Heart right ventricle (tissue), 16 donors: ENCODE results near the gene LRRC7. TPM values are rescaled to one million over a fixed set of nuclear protein-coding genes. Genes with fewer than 3 reads are reported as not detected.

Experiments used
- ATAC-seq, 8 donors: fragments of 200-7000 bp; cut with Tn5 transposase; one replicate each; pipeline ENCODE4 v1.9.1; 2020; ENCODE audit warnings: mild to moderate bottlenecking in 8 of 8, moderate library complexity in 8 of 8, moderate number of reproducible peaks in 1 of 8
- DNase-seq, 2 donors: peaks; one replicate each; pipeline ENCODE4 v3.0.0-alpha.2; 2020
- H3K27ac ChIP-seq, 10 donors: fragments of 200-600 bp; sonication (generic) in 2 of 10; one replicate each; pipeline versions ENCODE4 v1.5.0 to v1.8.0; 2020 to 2022; ENCODE audit warnings: mild to moderate bottlenecking in 3 of 10
- H3K27me3 ChIP-seq, 7 donors: fragments of 200-600 bp; one replicate each; pipeline ENCODE4 v1.8.0; 2021 to 2022; ENCODE audit warnings: mild to moderate bottlenecking in 2 of 7
- H3K36me3 ChIP-seq, 9 donors: fragments of 200-600 bp; sonication (generic) in 1 of 9; one replicate each; pipeline versions ENCODE4 v1.5.0 to v1.8.0; 2020 to 2022; ENCODE audit warnings: mild to moderate bottlenecking in 2 of 9
- H3K4me1 ChIP-seq, 9 donors: fragments of 200-600 bp; sonication (generic) in 1 of 9; one replicate each; pipeline versions ENCODE4 v1.5.0 to v1.8.0; 2020 to 2022; ENCODE audit warnings: mild to moderate bottlenecking in 4 of 9
- H3K4me3 ChIP-seq, 10 donors: fragments of 200-600 bp; sonication (generic) in 2 of 10; one replicate each; pipeline versions ENCODE4 v1.5.0 to v1.8.0; 2020 to 2022; ENCODE audit warnings: mild to moderate bottlenecking in 7 of 10, moderate library complexity in 2 of 10
- H3K9me3 ChIP-seq, 11 donors: fragments of 200-600 bp in 10 of 11; sonication (generic) in 2 of 11; one replicate each; pipeline versions ENCODE4 v1.5.0 to v1.8.0; 2013 to 2022; ENCODE audit warnings: mild to moderate bottlenecking in 2 of 11, control low read depth in 1 of 11, moderate library complexity in 1 of 11
- CTCF ChIP-seq, 9 donors: fragments of 200-600 bp; sonication (generic) in 2 of 9; IDR thresholded peaks; one replicate each; pipeline versions ENCODE4 v1.5.0 to v1.8.0; 2021 to 2022; ENCODE audit warnings: antibody characterized with exemption in 9 of 9, mild to moderate bottlenecking in 5 of 9, moderate library complexity in 1 of 9
- WGBS, 2 donors: extraction: QIAGEN DNeasy Blood & Tissue Kit; methylation state at CpG; one replicate each; pipeline ENCODE4 v1.1.7; 2013; ENCODE audit warnings: inconsistent platforms in 1 of 2; 5-methylcytosine and 5-hydroxymethylcytosine counted together
- intact Hi-C, 10 donors: fragments of 100-400 bp; cut with DNase I; formaldehyde crosslinking; loops; one replicate each; pipeline versions ENCODE4 v1.11.1 to v1.14.2; 2022
- polyA plus RNA-seq, 2 donors: library from polyadenylated mRNA; stranded (reverse); fragments of 200-250 nt; gene quantifications; one replicate each; pipeline ENCODE4 v1.2.3, GENCODE V29; 2013
- total RNA-seq, 10 donors: library from RNA; stranded (reverse); fragmentation: NEBNext Ultra II Directional in 3 of 10; extraction: Animal tissue kit (Norgen Biotek cat#: 25700) in 3 of 10; gene quantifications; one replicate each; pipeline versions ENCODE4 v1.2.1 to v1.2.4, GENCODE V29; 2021 to 2023
- donor health status: Arrhythmogenic right ventricular cardiomyopathy.
- donor health status: ischemic (EF 13 %, LVEDD 7.1; RV severe dilation, severe dysfunction).
- donor health status: healthy with polysubstance abuse.
- donor health status: DM: no; HTN: yes; CAD: no.
- donor health status: DM: no; HTN: no; CAD: no.
- donor health status: ischemic (EF 25% LVEDD 6.9; RV normal size, moderate dysfunction).
- donor health status: ischemic (EF 25% LVEDD 5.7; RV mildly dilated, moderate dysfunction).
- donor health status: healthy.
- donor health status: DM: yes; HTN: yes; CAD: no.
- donor health status: Ischemic cardiomyopathy.
- donor health status: ischemic (EF 35%, LVEDD 5.7; RV mildly dilated, moderate dysfunction).
- donor health status: nonischemic (EF 11% LVEDD 7.7; RV severe dilation, severe dysfunction).
- donor health status: DM: yes; HTN: yes; CAD: no.
- donor health status: PGD.
- donor health status: ischemic (EF 29% LVEDD 5.4; RV normal size, mild dysfunction).
- donor health status: nonischemic (EF 23%, LVEDD 6.1; RV moderate dilation, normal function).

Gene LRRC7
- total and polyA plus RNA-seq, 12 donors = 0.03 to 2.1 (median 0.59) TPM

DNA sequence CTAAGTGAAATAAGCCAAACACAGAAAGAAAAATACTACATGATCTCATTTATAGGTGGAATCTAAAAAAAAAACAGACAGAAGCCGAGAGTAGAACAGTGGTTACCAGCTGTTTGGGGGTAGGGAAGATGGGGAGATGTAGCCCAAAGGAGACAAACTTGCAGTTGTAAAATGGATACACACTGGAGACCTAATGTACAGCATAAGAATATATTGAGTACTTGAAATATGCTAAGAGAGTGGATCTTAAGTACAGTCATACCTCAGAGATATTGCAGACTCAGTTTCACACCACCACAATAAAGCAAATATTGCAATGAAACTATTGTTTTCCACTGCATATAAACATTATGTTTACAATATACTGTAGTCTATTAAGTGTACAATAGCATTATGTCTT lies 320.9 kb downstream of the LRRC7 start:
- no peak overlapping the region for H3K27ac ChIP-seq
- intact Hi-C loops = no loop called here
- no peak overlapping the region for H3K4me3 ChIP-seq
- H3K36me3 ChIP-seq = no peaks in the 10 kb centered on the region
- H3K4me1 ChIP-seq = no peaks in the 10 kb centered on the region
- no peaks in the 10 kb centered on the region for H3K27me3 ChIP-seq
- ATAC-seq = no peak
- WGBS, 2 donors = 78 to 85% methylated on average over 1 of the region's 1 CpG
- no peak for DNase-seq
- peaks cover 0 to 32% (median 7%) of the 10 kb centered on the region in 11 donors for H3K9me3 ChIP-seq
- no peak for TF ChIP-seq CTCF (IDR thresholded peaks at IDR 0.05)

GRCh38 chr1:69898403-69898947 lies 330.8 kb downstream of the LRRC7 start:
- WGBS, 2 donors = 71% methylated on average over 5 of the region's 5 CpGs
- no peak overlapping the region for H3K4me3 ChIP-seq
- H3K27ac ChIP-seq = no peak overlapping the region
- no peaks in the 10 kb centered on the region for H3K36me3 ChIP-seq
- no peak for ATAC-seq
- no peaks in the 10 kb centered on the region for H3K27me3 ChIP-seq
- intact Hi-C loops = no loop called here
- no peak for TF ChIP-seq CTCF (IDR thresholded peaks at IDR 0.05)
- no peaks in the 10 kb centered on the region for H3K4me1 ChIP-seq
- no peak for DNase-seq
- no peaks in the 10 kb centered on the region for H3K9me3 ChIP-seq

GRCh38 chr1:69911301-69911801 lies 343.6 kb downstream of the LRRC7 start:
- Histone ChIP-seq H3K4me3 (no peak overlapping the region), H3K4me1 (peaks cover 0 to 22% (median 5%) of the 10 kb centered on the region in 9 donors), H3K27me3 (no peaks in the 10 kb centered on the region), H3K27ac (peak overlapping the region in 1 of 10 donors; percentile 31), H3K36me3 (no peaks in the 10 kb centered on the region), H3K9me3 (peaks cover 0 to 5% (median 0%) of the 10 kb centered on the region in 11 donors)
- DNase-seq = no peak
- intact Hi-C loops = no loop called here
- peak in 1 of 8 donors; percentile 85 for ATAC-seq
- WGBS, 2 donors = 30 to 41% methylated on average over 1 of the region's 1 CpG
- no peak for TF ChIP-seq CTCF (IDR thresholded peaks at IDR 0.05)

DNA sequence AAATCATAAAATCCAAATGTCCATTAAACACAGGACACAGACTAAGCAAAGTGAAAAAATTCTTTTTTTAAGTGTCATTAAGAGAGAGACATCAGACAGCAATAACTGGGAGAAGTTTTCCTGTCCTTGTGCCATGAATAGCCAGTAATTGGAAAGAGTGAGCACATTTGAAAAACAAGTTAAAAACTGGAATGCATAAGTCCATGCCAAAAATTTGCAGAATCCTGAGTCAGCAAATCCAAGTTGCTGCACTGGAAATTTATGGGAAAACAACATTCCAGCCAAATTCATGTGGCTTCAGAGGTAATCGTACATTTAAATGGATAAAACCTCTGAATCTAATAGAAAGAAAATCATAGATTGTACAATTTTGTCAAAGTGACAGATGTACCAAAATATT lies 346.3 kb downstream of the LRRC7 start:
- no peaks in the 10 kb centered on the region for H3K36me3 ChIP-seq
- 48 to 56% methylated on average over 1 of the region's 1 CpG for WGBS, 2 donors

More for the DNA sequence above, 346.3 kb downstream of the LRRC7 start:
- DNase-seq = peak in 1 of 2 donors; percentile 29
- intact Hi-C loops = no loop called here
- Histone ChIP-seq H3K27me3 (no peaks in the 10 kb centered on the region), H3K4me3 (no peak overlapping the region), H3K9me3 (peaks cover 0 to 3% (median 0%) of the 10 kb centered on the region in 11 donors), H3K4me1 (peaks cover 0 to 22% (median 5%) of the 10 kb centered on the region in 9 donors), H3K27ac (peak overlapping the region in 1 of 10 donors; percentile 36)
- peak in 6 of 8 donors; percentile 52 to 72 (median 64) for ATAC-seq
- TF ChIP-seq CTCF (IDR thresholded peaks at IDR 0.05) = no peak
